Adrenal gland (tissue), 5 donors: Measurements from ENCODE around the gene ABCB7.

Source experiments
- CTCF ChIP-seq, 6 experiments: fragments of 450-650 bp in 4 of 6; fragments of 200-600 bp in 2 of 6; sonication (generic) in 1 of 6; IDR thresholded peaks; 1 replicate in 5 of 6; 2 replicates in 1 of 6; pipeline versions ENCODE4 v1.5.1 to v1.8.0; 2016 to 2021; ENCODE audit warnings: antibody characterized with exemption in 6 of 6, mild to moderate bottlenecking in 2 of 6, moderate library complexity in 1 of 6
- POLR2A ChIP-seq, 2 donors: fragments of 450-650 bp; IDR thresholded peaks; one replicate each; pipeline ENCODE4 v1.6.1; 2017; ENCODE audit warnings: antibody characterized with exemption in 2 of 2, mild to moderate bottlenecking in 2 of 2, moderate library complexity in 1 of 2
- donor health status: DM: no; HTN: no; CAD: no.

GRCh38 chrX:75071334-75071733 is 84.7 kb downstream of the ABCB7 start:
- TF ChIP-seq CTCF (IDR thresholded peaks at IDR 0.05) (no peak), POLR2A (IDR thresholded peaks at IDR 0.05) (no peak)
